Testis (tissue), 2 donors: ENCODE measurements around the gene CRACDL.

ENCODE experiments used
- POLR2A ChIP-seq: fragments of 450-650 bp; IDR thresholded peaks from one replicate; pipeline ENCODE4 v1.6.1; 2017; ENCODE audit warnings: antibody characterized with exemption, mild to moderate bottlenecking, moderate library complexity
- TF ChIP-seq, protein P1 (sequence below), 3 experiments: fragments of 450-650 bp in 2 of 3; fragments of 200-600 bp in 1 of 3; sonication (generic) in 1 of 3; IDR thresholded peaks; one replicate each; pipeline ENCODE4 v1.5.1; 2016 to 2019; ENCODE audit warnings: antibody characterized with exemption in 3 of 3, mild to moderate bottlenecking in 2 of 3, moderate library complexity in 1 of 3

DNA sequence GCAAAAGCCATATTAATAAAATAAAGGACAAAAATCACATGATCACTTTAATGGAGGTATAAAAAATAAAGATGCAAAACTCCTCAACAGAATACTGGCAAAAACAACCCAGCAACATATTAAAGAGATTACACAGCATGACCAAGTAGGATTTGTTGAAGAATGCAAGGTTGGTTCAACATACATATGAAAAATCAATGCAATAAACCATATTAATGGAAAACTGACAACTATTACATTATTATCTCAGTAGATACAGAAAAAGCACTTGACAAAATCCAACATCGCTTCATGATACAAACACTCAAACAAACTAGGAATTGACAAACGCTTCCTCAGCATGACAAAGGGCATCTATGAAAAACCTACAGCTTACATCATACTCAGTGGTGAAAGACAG lies 76.7 kb downstream of the CRACDL start:
- TF ChIP-seq, protein P1, sequence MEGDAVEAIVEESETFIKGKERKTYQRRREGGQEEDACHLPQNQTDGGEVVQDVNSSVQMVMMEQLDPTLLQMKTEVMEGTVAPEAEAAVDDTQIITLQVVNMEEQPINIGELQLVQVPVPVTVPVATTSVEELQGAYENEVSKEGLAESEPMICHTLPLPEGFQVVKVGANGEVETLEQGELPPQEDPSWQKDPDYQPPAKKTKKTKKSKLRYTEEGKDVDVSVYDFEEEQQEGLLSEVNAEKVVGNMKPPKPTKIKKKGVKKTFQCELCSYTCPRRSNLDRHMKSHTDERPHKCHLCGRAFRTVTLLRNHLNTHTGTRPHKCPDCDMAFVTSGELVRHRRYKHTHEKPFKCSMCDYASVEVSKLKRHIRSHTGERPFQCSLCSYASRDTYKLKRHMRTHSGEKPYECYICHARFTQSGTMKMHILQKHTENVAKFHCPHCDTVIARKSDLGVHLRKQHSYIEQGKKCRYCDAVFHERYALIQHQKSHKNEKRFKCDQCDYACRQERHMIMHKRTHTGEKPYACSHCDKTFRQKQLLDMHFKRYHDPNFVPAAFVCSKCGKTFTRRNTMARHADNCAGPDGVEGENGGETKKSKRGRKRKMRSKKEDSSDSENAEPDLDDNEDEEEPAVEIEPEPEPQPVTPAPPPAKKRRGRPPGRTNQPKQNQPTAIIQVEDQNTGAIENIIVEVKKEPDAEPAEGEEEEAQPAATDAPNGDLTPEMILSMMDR (IDR thresholded peaks at IDR 0.05): no peak
- no peak for TF ChIP-seq POLR2A
